Endothelial cell of umbilical vein (primary cell): ENCODE results near the gene EIF3I. TPM values are rescaled to one million over a fixed set of nuclear protein-coding genes. Genes with fewer than 3 reads are reported as not detected.

Source experiments
- BruUV-seq: library from RNA; stranded (reverse); fragments of 400-500 nt; replicated peaks from 2 replicates; lab custom pipeline; 2021; lab: Mats Ljungman, UMichigan
- CTCF ChIA-PET: fragments of 300-600, 350-600 bp; sonication (Branson Sonifier 250); formaldehyde crosslinking; loops from one replicate; lab custom pipeline; 2021; ENCODE audit warnings: antibody characterized with exemption, inconsistent platforms; lab: Charles Lee
- POLR2A ChIA-PET: fragments of 300-600, 350-600 bp; sonication (Branson Sonifier 250); formaldehyde crosslinking; loops from one replicate; lab custom pipeline; 2021; ENCODE audit warnings: antibody characterized with exemption, inconsistent platforms; lab: Charles Lee
- DNase-seq: peaks from one replicate; pipeline ENCODE4 v3.0.0-alpha.2; 2011; ENCODE audit warnings: low read depth, low spot score
- FAIRE-seq: peaks from 2 replicates; lab custom pipeline; 2011; peaks lifted over from hg19 to GRCh38; lab: Jason Lieb, UNC
- H2AFZ ChIP-seq: 2 replicates; pipeline ENCODE4 v1.6.0; 2012; ENCODE audit warnings: low read depth, low read length, control low read depth, inconsistent platforms
- H3K27ac ChIP-seq: 2 replicates; pipeline ENCODE4 v1.5.1; 2011; ENCODE audit warnings: low read depth, mild to moderate bottlenecking, control low read depth, low read length, moderate library complexity; ENCODE audit not compliant: insufficient read depth
- H3K27me3 ChIP-seq, 2 experiments: 2 replicates each; pipeline versions ENCODE4 v1.6.0 to v1.6.1; 2011; ENCODE audit warnings: low read length in 2 of 2, mixed read lengths in 1 of 2; ENCODE audit not compliant: control insufficient read depth in 2 of 2, insufficient read depth in 2 of 2
- H3K36me3 ChIP-seq, 2 experiments: 2 replicates in 1 of 2; 3 replicates in 1 of 2; pipeline ENCODE4 v1.5.1; 2011; ENCODE audit warnings: low read length in 2 of 2, mild to moderate bottlenecking in 1 of 2, moderate library complexity in 1 of 2; ENCODE audit not compliant: control insufficient read depth in 2 of 2, insufficient read depth in 2 of 2; ENCODE audit errors: extremely low read depth in 1 of 2
- H3K4me1 ChIP-seq: 3 replicates; pipeline ENCODE4 v1.5.1; 2011; ENCODE audit warnings: mild to moderate bottlenecking, low read length; ENCODE audit not compliant: control insufficient read depth, insufficient read depth; ENCODE audit errors: extremely low read depth
- H3K4me2 ChIP-seq: 2 replicates; pipeline ENCODE4 v1.6.1; 2011; ENCODE audit warnings: low read length, control low read depth, mixed read lengths; ENCODE audit not compliant: insufficient read depth
- H3K4me3 ChIP-seq, 3 experiments: fragments of 200-600 bp in 1 of 3; sonication (generic), shearing (Covaris generic) in 1 of 3; replicated peaks in 1 of 3; 2 replicates each; pipeline ENCODE4 v1.5.1; 2011 to 2016; ENCODE audit warnings: control low read depth in 3 of 3, low read length in 3 of 3, mild to moderate bottlenecking in 2 of 3, inconsistent platforms in 1 of 3, low read depth in 1 of 3, moderate library complexity in 1 of 3; ENCODE audit not compliant: insufficient read depth in 1 of 3
- H3K79me2 ChIP-seq: 2 replicates; pipeline ENCODE4 v1.6.0; 2012; ENCODE audit warnings: low read length, inconsistent platforms; ENCODE audit not compliant: control insufficient read depth, insufficient read depth
- H3K9ac ChIP-seq: replicated peaks from 2 replicates; pipeline ENCODE3; 2011; ENCODE audit warnings: low read length, control low read depth; ENCODE audit not compliant: insufficient read depth; ENCODE audit errors: extremely low read depth
- H3K9me1 ChIP-seq: replicated peaks from 3 replicates; pipeline ENCODE4 v1.6.0; 2011; ENCODE audit warnings: mild to moderate bottlenecking, low read length; ENCODE audit not compliant: control insufficient read depth, insufficient read depth; ENCODE audit errors: extremely low read depth
- H3K9me3 ChIP-seq: replicated peaks from 2 replicates; pipeline ENCODE4 v1.5.1; 2012; ENCODE audit warnings: low read length, inconsistent platforms; ENCODE audit not compliant: control insufficient read depth, insufficient read depth
- H4K20me1 ChIP-seq: replicated peaks from 2 replicates; pipeline ENCODE3; 2011; ENCODE audit warnings: mild to moderate bottlenecking, low read length; ENCODE audit not compliant: control insufficient read depth, insufficient read depth; ENCODE audit errors: extremely low read depth
- EZH2 ChIP-seq: IDR thresholded peaks from 2 replicates; pipeline ENCODE4 v1.6.1; 2012; ENCODE audit warnings: borderline replicate concordance, low read depth, mild to moderate bottlenecking, moderate library complexity, low read length, inconsistent platforms; ENCODE audit not compliant: severe bottlenecking
- FOS ChIP-seq: IDR thresholded peaks from 2 replicates; pipeline ENCODE4 v1.6.1; 2011; ENCODE audit warnings: mild to moderate bottlenecking, low read length, moderate library complexity, borderline replicate concordance; ENCODE audit not compliant: insufficient read depth
- GATA2 ChIP-seq: IDR thresholded peaks from 2 replicates; pipeline ENCODE4 v1.7.0; 2011; ENCODE audit warnings: low read depth, mild to moderate bottlenecking, moderate library complexity, mixed read lengths, low read length; ENCODE audit not compliant: insufficient read length, insufficient read depth
- JUN ChIP-seq: IDR thresholded peaks from 2 replicates; pipeline ENCODE4 v1.6.1; 2011; ENCODE audit warnings: borderline replicate concordance, low read depth; ENCODE audit not compliant: insufficient read length, insufficient read depth
- MYC ChIP-seq: IDR thresholded peaks from one replicate; pipeline ENCODE4 v1.6.1; 2011; ENCODE audit warnings: mild to moderate bottlenecking, low read depth, low read length
- POLR2A ChIP-seq: IDR thresholded peaks from 2 replicates; pipeline ENCODE4 v1.6.1; 2012; ENCODE audit warnings: low read depth, mild to moderate bottlenecking, control low read depth, low read length
- POLR2AphosphoS5 ChIP-seq: IDR thresholded peaks from 2 replicates; pipeline ENCODE4 v1.6.1; 2012; ENCODE audit warnings: low read depth, mild to moderate bottlenecking, control low read depth, low read length, moderate library complexity; ENCODE audit not compliant: insufficient read depth
- dilution Hi-C: fragments of 300-500 bp; cut with MboI; formaldehyde crosslinking; loops from one replicate; pipeline ENCODE4 v1.15.0; 2019; ENCODE audit warnings: low sequenced_read_pairs; ENCODE audit not compliant: extremely low pct_ligation_motif_present
- intact Hi-C: fragments of 100-400 bp; cut with micrococcal nuclease; formaldehyde crosslinking; loops from one replicate; pipeline ENCODE4 v1.10.0; 2022
- polyA plus RNA-seq, 4 experiments: library from polyadenylated mRNA; depleted of rRNA in 3 of 4; stranded (reverse) in 3 of 4; unstranded in 1 of 4; fragments of >200 nt; gene quantifications; 2 replicates each; pipeline versions ENCODE4 v1.2.1 to v1.2.3, GENCODE V29; 2011 to 2012; ENCODE audit warnings: missing spikeins in 1 of 4
- total RNA-seq: library from RNA; stranded (reverse); gene quantifications from 2 replicates; pipeline ENCODE4 v1.2.3, GENCODE V29; 2021
- TF ChIP-seq, protein P1 (sequence below): IDR thresholded peaks from 2 replicates; pipeline ENCODE4 v1.6.1; 2011; ENCODE audit not compliant: insufficient read depth, insufficient read length
- TF ChIP-seq, protein P2 (sequence below), 2 donors: IDR thresholded peaks; 1 replicate in 1 of 2; 2 replicates in 1 of 2; pipeline ENCODE4 v1.5.1; 2011; ENCODE audit warnings: low read length in 2 of 2, mild to moderate bottlenecking in 2 of 2, moderate library complexity in 2 of 2, control low read depth in 1 of 2, inconsistent platforms in 1 of 2, low read depth in 1 of 2; ENCODE audit not compliant: insufficient read depth in 1 of 2; ENCODE audit errors: extremely low read depth in 1 of 2

The EIF3I gene
- total and polyA plus RNA-seq, 2 donors (not counting 3 experiments of a cell fraction or from before 2014, with no cell fraction given): 186 to 331 TPM

- dilution Hi-C loops: no loop called here
- ChIA-PET POLR2A (interaction anchor here (0.9 to 2.1 kb wide), 3 partner anchors 98 to 197 kb away, joined by 3 to 17 read pairs (median 4); partner anchors contain the start of gene MARCKSL1), CTCF (interaction anchor here (0.8 to 3.5 kb wide), 24 partner anchors 11 to 209 kb away, joined by 3 to 78 read pairs (median 7); partner anchors contain the start of genes CCDC28B, FAM167B, FAM229A and IQCC)
- Histone ChIP-seq H3K9me1 (no peaks in the 10 kb centered on the region), H3K27ac (no peak overlapping the region), H3K4me1 (peaks cover 10% of the 10 kb centered on the region), H3K4me2 (no peak overlapping the region), H3K9ac (no peak overlapping the region), H3K79me2 (peaks cover 3% of the 10 kb centered on the region), H4K20me1 (no peaks in the 10 kb centered on the region), H3K9me3 (no peaks in the 10 kb centered on the region), H3K4me3 (no peak overlapping the region), H3K27me3 (no peaks in the 10 kb centered on the region), H3K36me3 (peaks cover 0 to 19% of the 10 kb centered on the region in 2 experiments), H2AFZ (no peak overlapping the region)
- intact Hi-C loops: loop anchor here (5.0 kb wide), 1 partner anchor 146 kb away; the partner anchor contains the start of genes FAM229A and TSSK3
- DNase-seq: no peak
- no peak for FAIRE-seq
- TF ChIP-seq POLR2AphosphoS5 (no peak), MYC (no peak), FOS (no peak), JUN (no peak), POLR2A (no peak), GATA2 (no peak), EZH2 (no peak)
- TF ChIP-seq, protein P1, sequence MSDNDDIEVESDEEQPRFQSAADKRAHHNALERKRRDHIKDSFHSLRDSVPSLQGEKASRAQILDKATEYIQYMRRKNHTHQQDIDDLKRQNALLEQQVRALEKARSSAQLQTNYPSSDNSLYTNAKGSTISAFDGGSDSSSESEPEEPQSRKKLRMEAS: no peak
- TF ChIP-seq, protein P2, sequence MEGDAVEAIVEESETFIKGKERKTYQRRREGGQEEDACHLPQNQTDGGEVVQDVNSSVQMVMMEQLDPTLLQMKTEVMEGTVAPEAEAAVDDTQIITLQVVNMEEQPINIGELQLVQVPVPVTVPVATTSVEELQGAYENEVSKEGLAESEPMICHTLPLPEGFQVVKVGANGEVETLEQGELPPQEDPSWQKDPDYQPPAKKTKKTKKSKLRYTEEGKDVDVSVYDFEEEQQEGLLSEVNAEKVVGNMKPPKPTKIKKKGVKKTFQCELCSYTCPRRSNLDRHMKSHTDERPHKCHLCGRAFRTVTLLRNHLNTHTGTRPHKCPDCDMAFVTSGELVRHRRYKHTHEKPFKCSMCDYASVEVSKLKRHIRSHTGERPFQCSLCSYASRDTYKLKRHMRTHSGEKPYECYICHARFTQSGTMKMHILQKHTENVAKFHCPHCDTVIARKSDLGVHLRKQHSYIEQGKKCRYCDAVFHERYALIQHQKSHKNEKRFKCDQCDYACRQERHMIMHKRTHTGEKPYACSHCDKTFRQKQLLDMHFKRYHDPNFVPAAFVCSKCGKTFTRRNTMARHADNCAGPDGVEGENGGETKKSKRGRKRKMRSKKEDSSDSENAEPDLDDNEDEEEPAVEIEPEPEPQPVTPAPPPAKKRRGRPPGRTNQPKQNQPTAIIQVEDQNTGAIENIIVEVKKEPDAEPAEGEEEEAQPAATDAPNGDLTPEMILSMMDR (IDR thresholded peaks at IDR 0.05; ENCODE audit: extremely low read depth in 1 of 2, insufficient read depth in 1 of 2, low read depth in 1 of 2, low read length in 2 of 2): no peak
- BruUV-seq: no TSS peak
Observed at GRCh38 chr1:32216566-32216965, 5.6 kb upstream of the EIF3I start.
